ENCODE measurements around the gene WDR45. TPM values are rescaled to one million over a fixed set of nuclear protein-coding genes. Genes with fewer than 3 reads are reported as not detected.

The WDR45 gene
- total RNA-seq, 4 donors from 2014 or later: 68.1 to 77.9 (median 72.7) TPM

DNA sequence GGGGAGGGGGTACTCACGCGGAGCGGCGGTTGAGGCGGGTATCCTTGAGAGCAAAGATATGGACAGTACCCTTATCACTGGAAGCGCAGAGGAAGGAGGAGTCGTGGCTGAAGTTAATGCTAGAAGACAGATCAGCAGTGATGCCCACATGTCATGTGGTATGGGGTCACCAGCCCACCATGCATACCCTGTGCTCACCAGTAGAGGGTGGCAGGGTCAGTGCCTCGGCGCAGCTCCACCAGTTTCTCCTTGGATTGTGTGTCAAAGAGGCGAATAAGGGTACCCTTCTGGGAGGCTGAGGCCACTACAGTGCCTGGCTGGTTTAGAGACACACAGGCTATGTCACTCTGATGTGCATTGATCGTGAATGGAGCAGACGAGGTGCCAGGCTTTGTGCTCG, 4.3 kb downstream of the WDR45 start:
- Histone ChIP-seq H3K4me3 (no peak overlapping the region), H3K27me3 (no peaks in the 10 kb centered on the region), H3K36me3 (peaks cover 6 to 31% (median 29%) of the 10 kb centered on the region in 4 donors), H3K4me1 (peaks cover 16 to 40% (median 32%) of the 10 kb centered on the region in 4 donors), H3K9me3 (no peaks in the 10 kb centered on the region), H3K27ac (replicated peaks in 1 of 4) (no peak overlapping the region)
- DNase-seq (ENCODE audit: extremely low spot score): no peak
- intact Hi-C loops (cut with DNase I): no loop called here
- TF ChIP-seq EP300 (IDR thresholded peaks at IDR 0.05) (no peak), POLR2A (IDR thresholded peaks at IDR 0.05; ENCODE audit: low read depth) (no peak), POLR2AphosphoS5 (IDR thresholded peaks at IDR 0.05) (no peak)
- TF ChIP-seq, protein P1, sequence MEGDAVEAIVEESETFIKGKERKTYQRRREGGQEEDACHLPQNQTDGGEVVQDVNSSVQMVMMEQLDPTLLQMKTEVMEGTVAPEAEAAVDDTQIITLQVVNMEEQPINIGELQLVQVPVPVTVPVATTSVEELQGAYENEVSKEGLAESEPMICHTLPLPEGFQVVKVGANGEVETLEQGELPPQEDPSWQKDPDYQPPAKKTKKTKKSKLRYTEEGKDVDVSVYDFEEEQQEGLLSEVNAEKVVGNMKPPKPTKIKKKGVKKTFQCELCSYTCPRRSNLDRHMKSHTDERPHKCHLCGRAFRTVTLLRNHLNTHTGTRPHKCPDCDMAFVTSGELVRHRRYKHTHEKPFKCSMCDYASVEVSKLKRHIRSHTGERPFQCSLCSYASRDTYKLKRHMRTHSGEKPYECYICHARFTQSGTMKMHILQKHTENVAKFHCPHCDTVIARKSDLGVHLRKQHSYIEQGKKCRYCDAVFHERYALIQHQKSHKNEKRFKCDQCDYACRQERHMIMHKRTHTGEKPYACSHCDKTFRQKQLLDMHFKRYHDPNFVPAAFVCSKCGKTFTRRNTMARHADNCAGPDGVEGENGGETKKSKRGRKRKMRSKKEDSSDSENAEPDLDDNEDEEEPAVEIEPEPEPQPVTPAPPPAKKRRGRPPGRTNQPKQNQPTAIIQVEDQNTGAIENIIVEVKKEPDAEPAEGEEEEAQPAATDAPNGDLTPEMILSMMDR (IDR thresholded peaks at IDR 0.05): no peak
- 93% methylated on average over 11 of the region's 13 CpGs for WGBS

DNA sequence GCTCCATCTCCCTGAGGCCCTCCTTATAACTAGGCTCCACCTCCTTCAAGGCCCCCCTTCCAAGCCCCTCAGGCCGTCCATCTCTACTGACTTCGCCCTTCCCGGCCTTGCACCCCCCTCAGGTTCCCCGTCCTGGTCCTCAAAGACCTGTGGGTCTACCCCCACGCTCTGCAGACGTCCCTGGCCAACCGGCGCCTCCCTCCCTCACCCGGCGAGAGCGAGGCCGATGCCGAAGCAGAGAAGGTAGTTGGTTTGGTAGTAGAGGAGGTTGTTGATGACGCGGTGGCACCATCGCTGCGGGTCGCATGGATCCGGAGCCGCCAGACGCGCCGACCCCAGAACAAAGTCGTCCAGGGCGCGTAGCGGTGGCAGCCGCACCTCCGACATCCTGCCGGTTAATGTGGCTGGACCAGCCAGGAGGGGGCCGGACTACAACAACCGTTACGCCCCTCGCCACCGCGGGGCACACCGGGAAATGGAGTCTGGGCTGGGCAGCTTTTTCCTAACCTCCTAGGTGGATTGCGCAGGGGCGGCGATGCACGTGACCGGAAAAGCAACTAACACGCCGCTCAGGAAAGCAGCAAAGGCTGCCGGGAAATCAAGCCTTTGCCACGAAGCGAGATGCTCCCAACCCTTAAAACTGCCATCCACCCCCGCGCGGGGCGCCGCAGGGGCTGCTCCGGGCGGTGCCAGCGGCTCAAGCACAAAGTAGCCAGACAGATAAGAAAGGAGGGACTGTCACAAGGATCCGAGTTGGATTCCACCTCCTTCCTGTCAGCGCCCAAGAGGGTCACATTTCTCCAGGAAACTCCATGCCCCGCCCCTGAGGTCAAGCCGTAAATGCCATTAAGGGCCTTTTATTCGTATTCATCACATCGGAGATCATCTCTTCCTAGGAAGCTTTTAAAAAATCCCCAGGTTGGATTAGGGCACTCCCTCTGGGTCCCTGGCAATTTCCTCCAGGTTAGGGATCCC, 5.8 kb downstream of the WDR45 start, which contains the start of gene PRAF2:
PRAF2 (minus strand) TSS at position 402 of the 975 bp plus-strand sequence; CDS start at position 387, 15 bp downstream.
- no peak for TF ChIP-seq POLR2A (IDR thresholded peaks at IDR 0.05; ENCODE audit: low read depth)
- peak; percentile 92 for TF ChIP-seq POLR2AphosphoS5 (IDR thresholded peaks at IDR 0.05)
- TF ChIP-seq, protein P1 (IDR thresholded peaks at IDR 0.05): peak in 1 of 3 experiments; percentile 18
- no peak for TF ChIP-seq EP300 (IDR thresholded peaks at IDR 0.05)
- H3K9me3 ChIP-seq: no peaks in the 10 kb centered on the region
- 44% methylated on average over 45 of the region's 61 CpGs for WGBS
- peak; percentile 96 for DNase-seq (ENCODE audit: extremely low spot score)
- peaks cover 16 to 37% (median 28%) of the 10 kb centered on the region in 4 donors for H3K4me1 ChIP-seq
- peak within 1 kb of the TSS; percentile 55 to 62 (median 60) for H3K4me3 ChIP-seq
- H3K27me3 ChIP-seq: no peaks in the 10 kb centered on the region
- intact Hi-C loops (cut with DNase I): no loop called here
- peaks cover 6 to 31% (median 29%) of the 10 kb centered on the region in 4 donors for H3K36me3 ChIP-seq
- peak within 1 kb of the TSS; percentile 68 to 84 (median 80) for H3K27ac ChIP-seq (replicated peaks in 1 of 4)

DNA sequence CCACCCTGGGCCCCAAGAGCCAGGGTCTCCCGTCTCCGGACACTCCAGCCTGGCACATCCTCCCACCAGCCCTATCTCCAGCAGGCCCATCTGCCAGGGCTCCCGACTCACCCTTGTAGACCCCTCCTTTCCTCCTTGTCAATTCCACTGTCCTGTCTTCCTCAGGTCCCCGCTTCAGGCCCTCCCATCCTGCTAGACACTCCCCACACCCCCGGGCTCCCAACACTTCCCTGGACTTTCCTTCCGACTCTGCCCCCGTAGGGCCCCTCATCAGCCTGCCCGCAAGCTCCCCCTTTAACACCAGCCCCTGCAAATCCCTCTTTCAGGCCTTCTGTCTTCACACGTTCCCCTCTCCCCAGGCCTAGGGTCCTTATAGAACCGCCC, 7.0 kb downstream of the WDR45 start:
- TF ChIP-seq POLR2A (IDR thresholded peaks at IDR 0.05; ENCODE audit: low read depth) (no peak), POLR2AphosphoS5 (IDR thresholded peaks at IDR 0.05) (no peak), EP300 (IDR thresholded peaks at IDR 0.05) (no peak)
- TF ChIP-seq, protein P1 (IDR thresholded peaks at IDR 0.05): no peak
- WGBS: 57% methylated on average over 10 of the region's 10 CpGs
- H3K4me3 ChIP-seq: peak overlapping the region; percentile 55 to 62 (median 60)
- H3K27ac ChIP-seq (replicated peaks in 1 of 4): peak overlapping the region; percentile 68 to 84 (median 68)
- DNase-seq (ENCODE audit: extremely low spot score): no peak
- peaks cover 16 to 25% (median 21%) of the 10 kb centered on the region in 4 donors for H3K4me1 ChIP-seq
- peaks cover 4 to 30% (median 27%) of the 10 kb centered on the region in 4 donors for H3K36me3 ChIP-seq
- H3K9me3 ChIP-seq: no peaks in the 10 kb centered on the region
- no peaks in the 10 kb centered on the region for H3K27me3 ChIP-seq
- intact Hi-C loops (cut with DNase I): no loop called here

DNA sequence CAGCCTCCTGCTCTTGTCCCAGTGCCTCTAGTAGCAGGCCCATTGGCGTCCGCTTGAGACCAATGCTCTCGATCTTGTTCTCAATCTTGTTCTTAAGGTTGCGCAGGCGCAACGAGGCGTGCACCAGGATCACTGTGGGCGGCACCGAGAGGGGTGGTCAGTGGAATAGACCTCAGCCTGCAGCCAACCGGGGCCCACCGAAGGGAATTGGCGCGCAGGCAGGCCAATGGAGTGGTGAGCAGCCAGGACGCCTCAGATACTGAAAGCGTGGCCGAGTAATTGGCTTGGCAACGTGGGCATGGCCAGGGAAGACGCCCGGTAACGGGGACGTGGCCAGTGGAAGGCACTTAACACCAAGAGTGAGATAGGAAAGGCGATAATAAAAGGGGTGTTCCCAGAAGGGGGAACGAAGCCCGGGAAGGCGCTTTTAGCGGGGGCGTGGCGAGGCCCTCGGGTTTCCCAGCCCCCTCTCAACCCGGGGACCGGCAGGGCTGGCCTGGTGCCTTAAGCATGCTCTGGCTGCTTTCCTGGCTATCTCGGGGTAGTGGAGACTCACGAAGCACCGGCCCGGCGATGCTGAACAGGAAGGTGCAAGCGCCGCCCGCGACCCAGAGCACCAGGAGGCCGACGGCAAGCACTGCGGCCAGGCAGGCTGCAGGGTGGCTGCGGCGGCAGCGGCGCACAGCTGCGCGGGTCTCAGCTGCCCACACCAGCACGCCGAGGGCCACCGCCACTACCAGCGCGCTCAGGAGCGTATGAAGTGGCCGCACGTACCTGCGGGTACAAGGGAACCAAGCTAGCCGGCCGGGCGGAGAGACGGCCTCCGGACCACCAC, 7.6 kb downstream of the WDR45 start:
- intact Hi-C loops (cut with DNase I): no loop called here
- TF ChIP-seq EP300 (IDR thresholded peaks at IDR 0.05) (no peak), POLR2AphosphoS5 (IDR thresholded peaks at IDR 0.05) (peak; percentile 27 to 59)
- Histone ChIP-seq H3K36me3 (peaks cover 0 to 30% (median 27%) of the 10 kb centered on the region in 4 donors), H3K27me3 (no peaks in the 10 kb centered on the region), H3K27ac (replicated peaks in 1 of 4) (peak overlapping the region; percentile 68 to 84 (median 68)), H3K4me3 (peak overlapping the region; percentile 55 to 62 (median 60)), H3K9me3 (no peaks in the 10 kb centered on the region), H3K4me1 (peaks cover 16 to 24% (median 21%) of the 10 kb centered on the region in 4 donors)
- WGBS: 50% methylated on average over 33 of the region's 63 CpGs
- DNase-seq (ENCODE audit: extremely low spot score): no peak
